Naive thymus-derived CD4-positive, alpha-beta T cell (primary cell): ENCODE data around the gene ACOT4. TPM values are rescaled to one million over a fixed set of nuclear protein-coding genes. Genes with fewer than 3 reads are reported as not detected.
A peak's percentile ranks its signal among the peaks of the same experiment; 100 is the strongest.
"Not testable (repeated sequence)": the region's sequence is repeated elsewhere in the genome, so short reads cannot be mapped to it uniquely, and the experiment has no call there.

Source experiments
- ATAC-seq: fragments of 150-1000 bp; cut with Tn5 transposase; 2 replicates; pipeline ENCODE4 v1.10.0; 2021; ENCODE audit warnings: mild to moderate bottlenecking, moderate library complexity
- CTCF ChIA-PET: fragments of 350-600 bp; sonication (Branson Sonifier 250); formaldehyde crosslinking; loops from one replicate; lab custom pipeline; 2021; ENCODE audit warnings: antibody characterized with exemption; lab: Charles Lee
- POLR2A ChIA-PET: fragments of 350-600 bp; sonication (Branson Sonifier 250); formaldehyde crosslinking; loops from one replicate; lab custom pipeline; 2021; ENCODE audit warnings: antibody characterized with exemption, inconsistent platforms; lab: Charles Lee
- DNase-seq, 9 donors: peaks; one replicate each; pipeline versions ENCODE4 v3.0.0 to v3.0.0-alpha.2; 2020 to 2022; ENCODE audit warnings: mixed read lengths in 1 of 9
- H3K27ac ChIP-seq: one replicate; pipeline ENCODE4 v1.7.0; 2013; ENCODE audit warnings: mild to moderate bottlenecking, low read depth, low read length, moderate library complexity
- H3K27me3 ChIP-seq, 2 donors: one replicate each; pipeline ENCODE4 v1.7.0; 2013; ENCODE audit warnings: low read length in 2 of 2, mild to moderate bottlenecking in 2 of 2, moderate library complexity in 2 of 2; ENCODE audit not compliant: control insufficient read depth in 2 of 2, insufficient read depth in 2 of 2
- H3K36me3 ChIP-seq, 3 experiments: 1 replicate in 2 of 3; 2 replicates in 1 of 3; pipeline ENCODE4 v1.7.0; 2013; ENCODE audit warnings: low read length in 3 of 3, mild to moderate bottlenecking in 3 of 3, moderate library complexity in 1 of 3; ENCODE audit not compliant: insufficient read depth in 3 of 3, control insufficient read depth in 2 of 3
- H3K4me1 ChIP-seq, 2 donors: one replicate each; pipeline ENCODE4 v1.7.0; 2013; ENCODE audit warnings: low read length in 2 of 2, mild to moderate bottlenecking in 2 of 2, moderate library complexity in 1 of 2; ENCODE audit not compliant: control insufficient read depth in 2 of 2, insufficient read depth in 2 of 2
- H3K4me3 ChIP-seq: 2 replicates; pipeline ENCODE4 v1.7.0; 2013; ENCODE audit warnings: mild to moderate bottlenecking, low read length
- H3K9me3 ChIP-seq, 3 experiments: 1 replicate in 2 of 3; 2 replicates in 1 of 3; pipeline ENCODE4 v1.7.0; 2013; ENCODE audit warnings: low read length in 3 of 3; ENCODE audit not compliant: control insufficient read depth in 2 of 3
- H3K27ac Mint-ChIP-seq, 9 donors: one replicate each; pipeline ENCODE4 v1.8.0; 2020 to 2022; ENCODE audit warnings: mixed read lengths in 9 of 9, mild to moderate bottlenecking in 8 of 9, moderate library complexity in 5 of 9, inconsistent platforms in 2 of 9
- H3K27me3 Mint-ChIP-seq, 5 donors: one replicate each; pipeline ENCODE4 v1.8.0; 2021 to 2022; ENCODE audit warnings: mixed read lengths in 5 of 5, mild to moderate bottlenecking in 1 of 5
- H3K36me3 Mint-ChIP-seq, 5 donors: one replicate each; pipeline ENCODE4 v1.8.0; 2020 to 2022; ENCODE audit warnings: mixed read lengths in 5 of 5, mild to moderate bottlenecking in 3 of 5, inconsistent platforms in 1 of 5
- H3K4me1 Mint-ChIP-seq, 7 donors: one replicate each; pipeline ENCODE4 v1.8.0; 2020 to 2022; ENCODE audit warnings: mixed read lengths in 7 of 7, mild to moderate bottlenecking in 3 of 7, inconsistent platforms in 1 of 7
- H3K4me3 Mint-ChIP-seq, 10 donors: one replicate each; pipeline ENCODE4 v1.8.0; 2020 to 2022; ENCODE audit warnings: mild to moderate bottlenecking in 10 of 10, mixed read lengths in 10 of 10, moderate library complexity in 6 of 10, inconsistent platforms in 2 of 10
- H3K9me3 Mint-ChIP-seq, 11 donors: one replicate each; pipeline ENCODE4 v1.8.0; 2020 to 2022; ENCODE audit warnings: mixed read lengths in 11 of 11, mild to moderate bottlenecking in 4 of 11, inconsistent platforms in 1 of 11, moderate library complexity in 1 of 11
- intact Hi-C, 2 donors: fragments of 100-400 bp; cut with micrococcal nuclease; formaldehyde crosslinking; loops; one replicate each; pipeline ENCODE4 v1.15.1; 2023
- polyA plus RNA-seq, 2 donors: library from polyadenylated mRNA; unstranded; fragments of 300-500 nt; fragmentation: Illumina TruSeq; gene quantifications; one replicate each; pipeline ENCODE4 v1.2.3, GENCODE V29; 2021
- total RNA-seq, 6 experiments: library from RNA in 5 of 6; stranded (reverse) in 5 of 6; gene quantifications; 1 replicate in 5 of 6; 2 replicates in 1 of 6; pipeline ENCODE4 v1.2.3 and lab custom pipeline; 2021 to 2026

The ACOT4 gene
- total and polyA plus RNA-seq, 7 experiments from 2014 or later, result 0.69 to 2.6 (median 0.94) TPM

- Mint-ChIP-seq H3K27me3 (peaks cover 8 to 33% (median 11%) of the 10 kb centered on the region in 5 donors), H3K4me1 (peaks cover 0 to 7% (median 5%) of the 10 kb centered on the region in 7 donors), H3K9me3 (no peaks in the 10 kb centered on the region), H3K27ac (no peak overlapping the region), H3K36me3 (no peaks in the 10 kb centered on the region), H3K4me3 (no peak overlapping the region)
- H3K9me3 ChIP-seq, result no peaks in the 10 kb centered on the region
- intact Hi-C loops, result loop anchor here in 1 of 2 donors (5.0 kb wide), 1 partner anchor 138 kb away; the partner anchor contains the start of gene RIOX1
- H3K27me3 ChIP-seq, result no peaks in the 10 kb centered on the region
- no peak overlapping the region for H3K4me3 ChIP-seq
- H3K36me3 ChIP-seq, result no peaks in the 10 kb centered on the region
- DNase-seq, result no peak
- ChIA-PET POLR2A (no interaction called here), CTCF (interaction anchor here (0.6 to 1.1 kb wide), 2 partner anchors 122 to 142 kb away, joined by 3 to 7 read pairs; no protein-coding TSS in a partner anchor)
- no peak overlapping the region for H3K27ac ChIP-seq
- ATAC-seq, result no peak
- H3K4me1 ChIP-seq, result no peaks in the 10 kb centered on the region
Measured at GRCh38 chr14:73630009-73630780, 38.5 kb downstream of the ACOT4 start.

GRCh38 chr14:73633116-73634010 is 41.7 kb downstream of the ACOT4 start:
- no peaks in the 10 kb centered on the region for H3K4me1 ChIP-seq
- Mint-ChIP-seq H3K36me3 (no peaks in the 10 kb centered on the region), H3K4me3 (peak overlapping the region; percentile 59 to 86 (median 78)), H3K27ac (peak overlapping the region in 2 of 9 donors; percentile 46 to 69), H3K27me3 (peaks cover 8 to 42% (median 11%) of the 10 kb centered on the region in 5 donors), H3K9me3 (no peaks in the 10 kb centered on the region), H3K4me1 (peaks cover 0 to 7% (median 5%) of the 10 kb centered on the region in 7 donors)
- no peaks in the 10 kb centered on the region for H3K27me3 ChIP-seq
- no peaks in the 10 kb centered on the region for H3K36me3 ChIP-seq
- ATAC-seq (peak; percentile 89), DNase-seq (peak; percentile 17 to 65 (median 58))
- ChIA-PET CTCF (interaction anchor here (0.5 to 3.8 kb wide), 9 partner anchors 18 to 533 kb away, joined by 3 to 43 read pairs (median 3); no protein-coding TSS in a partner anchor), POLR2A (interaction anchor here (0.9 to 2.0 kb wide), 3 partner anchors 11 to 143 kb away, joined by 3 to 5 read pairs (median 3); partner anchors contain the start of genes DNAL1 and RIOX1)
- H3K27ac ChIP-seq, result peak overlapping the region; percentile 42
- H3K9me3 ChIP-seq, result no peaks in the 10 kb centered on the region
- peak overlapping the region; percentile 56 for H3K4me3 ChIP-seq
- intact Hi-C loops, result loop anchor here (1.0 to 5.0 kb wide), 8 partner anchors 21 to 461 kb away; partner anchors contain the start of genes ACOT2 (in 1 of the 2), ACOT6 (in 1 of the 2) and RIOX1 (in 1 of the 2)

GRCh38 chr14:73634011-73634833 is 42.5 kb downstream of the ACOT4 start:
- Histone ChIP-seq H3K4me1 (no peaks in the 10 kb centered on the region), H3K36me3 (no peaks in the 10 kb centered on the region), H3K27me3 (no peaks in the 10 kb centered on the region), H3K9me3 (no peaks in the 10 kb centered on the region), H3K27ac (peak overlapping the region; percentile 42), H3K4me3 (peak overlapping the region; percentile 56)
- ChIA-PET CTCF (interaction anchor here (0.5 to 3.8 kb wide), 5 partner anchors 18 to 781 kb away, joined by 3 to 43 read pairs (median 3); no protein-coding TSS in a partner anchor), POLR2A (interaction anchor here (0.6 to 2.0 kb wide), 4 partner anchors 10 to 144 kb away, joined by 3 to 5 read pairs (median 4); partner anchors contain the start of genes DNAL1 and RIOX1)
- H3K9me3 Mint-ChIP-seq, result no peaks in the 10 kb centered on the region
- H3K4me3 Mint-ChIP-seq, result peak overlapping the region; percentile 59 to 86 (median 78)
- no peaks in the 10 kb centered on the region for H3K36me3 Mint-ChIP-seq
- peaks cover 8 to 45% (median 11%) of the 10 kb centered on the region in 5 donors for H3K27me3 Mint-ChIP-seq
- peak in 4 of 9 donors; percentile 5 to 24 (median 10) for DNase-seq
- intact Hi-C loops, result loop anchor here in 1 of 2 donors (5.0 kb wide), 1 partner anchor 142 kb away; the partner anchor contains the start of gene RIOX1
- H3K4me1 Mint-ChIP-seq, result peaks cover 0 to 13% (median 10%) of the 10 kb centered on the region in 7 donors
- peak; percentile 20 for ATAC-seq
- H3K27ac Mint-ChIP-seq, result peak overlapping the region in 1 of 9 donors; percentile 86

GRCh38 chr14:73636355-73636754 is 44.7 kb downstream of the ACOT4 start:
- H3K27me3 ChIP-seq, H3K27ac ChIP-seq, H3K9me3 Mint-ChIP-seq, H3K27ac Mint-ChIP-seq, H3K4me3 ChIP-seq, ATAC-seq, H3K9me3 ChIP-seq, H3K4me3 Mint-ChIP-seq, intact Hi-C loops, DNase-seq, H3K4me1 ChIP-seq, H3K36me3 Mint-ChIP-seq, H3K36me3 ChIP-seq: not testable (repeated sequence)
- ChIA-PET POLR2A (interaction anchor here (0.6 to 0.8 kb wide), 2 partner anchors 14 to 128 kb away, joined by 3 to 4 read pairs; no protein-coding TSS in a partner anchor), CTCF (interaction anchor here (1.3 kb wide), 1 partner anchor 128 kb away, joined by 5 read pairs; no protein-coding TSS in a partner anchor)
- peaks cover 4 to 36% (median 5%) of the 10 kb centered on the region in 5 donors for H3K27me3 Mint-ChIP-seq
- H3K4me1 Mint-ChIP-seq, result peaks cover 0 to 15% (median 12%) of the 10 kb centered on the region in 7 donors

GRCh38 chr14:73637830-73638229 is 46.2 kb downstream of the ACOT4 start:
- no peak for DNase-seq
- POLR2A ChIA-PET, result no interaction called here
- H3K27ac ChIP-seq, result no peak overlapping the region
- peaks cover 0 to 15% (median 12%) of the 10 kb centered on the region in 7 donors for H3K4me1 Mint-ChIP-seq
- H3K27ac Mint-ChIP-seq, result no peak overlapping the region
- no peaks in the 10 kb centered on the region for H3K9me3 ChIP-seq
- H3K36me3 ChIP-seq, result no peaks in the 10 kb centered on the region
- no peaks in the 10 kb centered on the region for H3K9me3 Mint-ChIP-seq
- CTCF ChIA-PET, result interaction anchor here (0.6 to 1.3 kb wide), 3 partner anchors 130 to 186 kb away, joined by 4 to 5 read pairs (median 4); no protein-coding TSS in a partner anchor
- no peak for ATAC-seq
- no peaks in the 10 kb centered on the region for H3K4me1 ChIP-seq
- no peaks in the 10 kb centered on the region for H3K36me3 Mint-ChIP-seq
- no peak overlapping the region for H3K4me3 Mint-ChIP-seq
- H3K27me3 ChIP-seq, result no peaks in the 10 kb centered on the region
- intact Hi-C loops, result no loop called here
- no peak overlapping the region for H3K4me3 ChIP-seq
- H3K27me3 Mint-ChIP-seq, result peaks cover 4 to 31% (median 5%) of the 10 kb centered on the region in 5 donors
